GM18508 (cell line): ENCODE data around the gene TPST2.
"Not testable (repeated sequence)": the region's sequence is repeated elsewhere in the genome, so short reads cannot be mapped to it uniquely, and the experiment has no call there.

Experiments
- ATAC-seq: cut with Tn5 transposase; IDR thresholded peaks from one replicate; pipeline ENCODE4 v1.9.1; 2021; ENCODE audit warnings: moderate number of reproducible peaks; ENCODE audit not compliant: insufficient read depth, unreplicated experiment

The TPST2 gene

DNA sequence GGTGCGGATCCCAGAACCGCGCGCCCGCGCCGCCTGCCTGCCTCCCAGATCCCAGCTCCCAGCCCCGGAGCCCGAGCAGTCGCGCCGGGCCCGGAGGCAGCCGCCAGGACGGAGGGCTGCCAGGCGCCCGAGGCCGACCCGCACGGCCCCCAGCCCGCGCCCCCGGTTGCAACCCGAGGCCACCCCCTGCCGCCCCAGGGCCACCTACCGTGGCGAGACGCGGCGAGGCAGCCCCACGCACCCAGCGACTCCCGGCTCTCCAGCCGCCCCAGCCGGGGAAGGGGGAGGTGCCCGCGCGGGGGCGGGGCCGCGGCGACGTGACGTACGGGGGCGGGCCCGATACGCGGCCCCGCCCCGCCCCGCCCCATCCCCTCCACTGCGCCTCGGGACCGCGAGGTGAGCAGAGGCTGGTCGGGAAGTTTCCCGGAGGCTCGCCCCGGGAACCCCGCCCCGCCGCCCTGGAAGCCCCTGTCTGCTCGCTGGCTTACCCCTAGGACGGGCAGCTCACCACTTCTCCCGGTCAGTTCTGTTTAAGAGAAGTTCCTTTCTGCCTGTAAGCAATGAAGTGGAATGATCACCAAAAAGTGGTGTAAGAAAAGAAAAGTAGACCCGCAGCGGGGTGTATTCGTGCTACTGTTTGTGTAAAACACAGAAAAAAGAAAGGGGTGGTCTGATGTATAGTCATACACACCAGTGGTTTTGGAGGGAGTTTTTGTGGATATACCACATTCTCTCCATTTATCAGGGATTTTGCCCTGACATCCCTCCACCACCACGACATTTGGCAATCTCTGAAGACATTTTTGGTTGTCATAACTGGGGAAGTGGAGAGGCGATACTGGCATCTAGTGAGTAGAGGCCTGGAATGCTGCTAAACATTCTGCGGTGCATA, at the start of gene TPST2:
TPST2 (minus strand) TSS at position 288 of the 892 bp plus-strand sequence. CDS start 48,502 bp downstream, outside the sequence.
- no peak for ATAC-seq

DNA sequence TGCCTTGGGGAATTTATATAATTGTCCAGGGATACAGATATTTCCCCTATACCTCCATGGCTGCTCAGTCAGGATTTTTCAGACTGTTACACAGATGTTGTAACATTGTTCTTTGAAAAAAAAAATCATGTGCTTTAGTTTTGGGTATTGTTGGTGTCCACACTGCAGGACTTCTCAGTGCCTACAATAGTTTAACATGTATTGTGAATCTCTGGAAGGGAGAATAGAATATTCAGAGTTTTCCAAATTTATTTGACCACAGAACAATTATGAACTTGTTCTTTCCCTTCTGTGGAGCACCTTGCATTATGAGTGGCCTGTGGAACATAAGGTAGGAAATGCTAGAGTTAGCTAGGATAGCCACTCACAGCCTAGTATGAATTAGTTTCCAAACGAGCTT, 46.4 kb upstream of the TPST2 start:
- ATAC-seq: no peak

- no peak for ATAC-seq
Observed at GRCh38 chr22:26635117-26635516, 45.2 kb upstream of the TPST2 start.

GRCh38 chr22:26634189-26634588, 44.3 kb upstream of the TPST2 start:
- ATAC-seq: no peak

DNA sequence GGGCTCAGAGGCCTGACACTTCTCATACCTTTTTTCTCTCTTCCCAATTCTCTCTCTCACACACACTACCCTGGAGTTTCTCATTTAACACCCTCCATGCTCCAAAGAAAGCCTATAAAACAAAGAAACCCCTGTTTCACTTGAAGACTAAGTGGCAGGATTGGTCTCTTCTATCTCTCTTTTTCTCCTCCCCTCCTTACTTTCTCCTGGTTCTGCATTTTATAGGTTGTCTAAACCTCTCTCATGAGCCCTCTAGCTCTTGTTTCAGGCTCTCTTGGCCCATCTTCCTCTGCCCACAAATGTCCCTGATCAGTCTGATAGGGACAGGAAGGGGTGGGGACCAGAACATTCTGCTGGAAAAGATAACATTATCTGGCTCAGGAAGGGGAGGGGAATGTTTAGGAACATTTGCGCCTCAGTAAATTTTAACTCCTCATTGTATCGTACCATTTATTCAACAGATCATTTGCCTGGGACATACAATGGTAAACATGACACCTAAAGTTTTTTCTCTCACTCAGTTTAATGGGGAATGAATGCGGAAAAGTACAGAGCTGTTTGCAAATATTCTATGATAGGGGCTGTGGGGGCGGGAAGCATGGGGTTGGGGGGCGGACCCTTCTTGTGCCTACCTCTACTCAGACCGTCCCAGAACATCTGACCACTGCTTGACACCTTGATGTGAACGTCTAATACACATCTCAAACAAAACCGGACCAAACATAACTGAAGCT, 42.7 kb upstream of the TPST2 start:
- ATAC-seq: no peak

DNA sequence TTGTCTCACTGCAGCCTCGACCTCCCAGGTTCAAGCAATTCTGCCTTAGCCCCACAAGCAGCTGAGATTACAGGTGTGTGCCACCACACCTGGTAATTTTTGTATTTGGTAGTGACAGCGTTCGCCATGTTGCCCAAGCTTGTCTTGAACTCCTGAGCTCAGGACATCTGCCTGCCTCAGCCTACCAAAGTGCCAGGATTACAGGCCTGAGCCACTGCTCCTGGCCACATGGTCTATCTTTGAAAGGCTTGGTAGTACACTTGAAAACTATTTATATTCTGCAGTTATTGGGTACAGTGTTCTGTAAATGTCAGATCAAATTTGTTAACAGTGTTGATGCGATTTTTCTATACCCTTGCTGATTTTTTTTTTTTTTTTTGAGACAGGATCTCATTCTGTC, 41.4 kb upstream of the TPST2 start:
- ATAC-seq: no peak

DNA sequence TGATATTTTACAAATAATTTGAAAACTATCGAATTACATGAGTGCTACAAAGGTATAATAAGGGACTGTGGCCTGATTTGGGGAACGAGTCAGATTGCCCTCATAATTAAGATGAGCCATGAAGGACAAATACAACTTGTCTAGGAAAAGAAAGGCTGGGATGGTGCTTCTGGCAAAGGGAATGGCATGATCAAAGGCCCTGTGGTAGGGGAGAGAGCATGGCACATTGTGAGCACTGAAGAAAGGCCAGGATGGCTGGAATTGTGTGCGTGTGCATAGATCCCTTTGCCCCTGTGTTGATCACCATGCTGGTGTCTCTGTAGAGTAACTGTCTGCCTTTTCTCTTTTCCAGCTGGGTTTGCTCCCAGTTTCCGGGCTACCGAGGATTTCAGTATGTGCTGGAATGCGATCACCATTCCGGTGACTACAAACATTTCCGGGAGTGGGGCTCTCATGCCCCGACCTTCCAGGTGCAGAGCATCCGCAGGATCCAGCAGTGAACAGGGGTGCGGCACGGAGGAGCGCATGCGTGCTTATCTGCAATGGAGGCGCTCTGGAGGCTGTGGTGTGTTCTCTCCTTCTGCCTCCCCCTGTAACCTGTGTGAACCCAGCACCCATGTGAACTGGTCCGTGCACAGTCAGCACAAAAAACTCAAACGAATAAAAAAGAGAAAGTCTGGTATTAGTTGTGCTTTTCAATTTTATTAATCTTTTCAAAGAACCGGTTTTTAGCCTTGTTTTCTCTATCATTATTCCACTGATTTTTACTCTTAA, 40.2 kb upstream of the TPST2 start:
- no peak for ATAC-seq

GRCh38 chr22:26624803-26625202, 34.9 kb upstream of the TPST2 start:
- ATAC-seq: no peak

DNA sequence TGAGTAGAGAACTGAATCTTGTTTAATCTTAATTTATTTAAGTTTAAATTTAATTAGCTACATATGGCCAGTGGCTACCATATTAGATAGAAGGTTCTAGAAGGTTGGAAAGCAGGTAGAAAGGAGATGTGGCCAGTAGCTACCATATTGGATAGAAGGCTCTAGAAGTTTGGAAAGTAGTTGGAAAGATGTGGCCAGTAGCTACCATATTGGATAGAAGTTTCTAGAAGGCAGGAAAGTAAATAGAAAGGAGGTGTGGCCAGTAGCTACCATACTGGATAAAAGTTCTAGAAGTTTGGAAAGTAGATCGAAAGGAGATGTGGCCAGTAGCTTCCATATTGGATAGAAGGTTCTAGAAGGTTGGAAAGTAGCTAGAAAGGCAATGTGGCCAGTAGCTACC, 34.1 kb upstream of the TPST2 start:
- ATAC-seq: no peak

- ATAC-seq: no peak
Observed at GRCh38 chr22:26621663-26622062, 31.7 kb upstream of the TPST2 start, which contains the start of gene CRYBA4. TSS of gene CRYBA4 (plus strand) at chr22:26621963. CDS start at chr22:26622597, 634 bp downstream.

DNA sequence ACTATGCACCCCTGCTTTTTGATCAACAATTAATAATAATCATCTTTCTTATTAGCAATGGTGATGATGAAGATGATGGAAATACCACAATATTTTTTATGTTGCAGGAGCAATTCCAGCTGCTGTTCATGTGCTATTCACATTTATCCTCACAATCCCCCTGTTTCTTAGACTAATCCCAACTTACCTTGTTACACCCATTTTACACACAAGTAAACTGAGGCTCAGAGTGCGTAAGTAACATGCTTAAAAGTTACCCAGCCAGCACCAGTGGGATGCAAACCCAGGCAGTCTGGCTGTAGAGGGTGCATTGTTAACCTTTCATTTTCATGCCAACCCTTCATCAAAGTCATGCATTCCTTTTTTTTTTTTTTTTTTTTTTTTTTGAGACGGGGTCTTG, 30.3 kb upstream of the TPST2 start:
- ATAC-seq: no peak

GRCh38 chr22:26619510-26619909, 29.6 kb upstream of the TPST2 start:
- no peak for ATAC-seq

- no peak for ATAC-seq
Observed at GRCh38 chr22:26618455-26618854, 28.5 kb upstream of the TPST2 start.

DNA sequence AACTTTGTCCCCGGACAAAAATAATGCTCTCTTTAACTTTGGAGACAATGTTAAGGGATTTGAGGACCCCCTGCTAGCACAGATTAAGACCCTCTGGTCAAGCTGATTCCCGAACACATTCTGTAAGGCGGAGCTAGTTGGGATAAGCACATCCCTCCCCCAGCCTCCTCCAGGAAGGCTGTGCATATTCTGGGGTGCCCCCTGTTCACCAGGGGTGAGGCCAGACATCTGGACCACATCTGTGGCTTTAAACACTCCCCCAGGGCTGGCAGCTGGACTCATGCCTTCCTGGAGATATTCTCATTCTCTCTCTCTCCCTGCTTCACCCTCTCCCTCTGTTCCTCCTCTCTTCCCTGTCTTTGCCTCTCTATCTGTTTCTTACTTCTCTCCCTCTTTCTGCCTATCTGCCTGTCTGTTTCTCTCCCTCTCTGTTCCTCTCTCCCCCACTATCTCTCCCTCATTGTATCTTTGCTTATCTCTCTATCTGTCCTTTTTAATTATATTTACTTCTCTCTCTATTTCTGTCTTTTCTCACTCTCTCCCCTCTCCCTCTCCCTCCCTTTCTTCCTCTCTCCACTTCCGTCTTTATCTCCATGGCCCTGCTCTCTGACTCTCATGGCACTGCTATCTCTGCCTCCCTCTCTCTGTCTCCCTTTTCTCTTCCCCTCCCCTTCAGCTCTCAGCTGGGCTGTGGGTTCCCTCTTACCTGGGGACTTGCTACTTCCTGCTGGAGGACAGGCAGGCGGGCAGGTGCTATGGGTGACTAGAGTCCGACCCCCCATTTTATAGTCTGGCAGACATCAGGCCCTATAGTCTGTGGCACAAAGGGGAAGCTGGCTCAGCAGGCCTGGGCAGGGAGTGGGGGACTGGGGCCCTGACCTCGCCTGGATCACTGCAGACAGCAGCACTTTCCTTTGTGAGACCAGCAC, 27.6 kb upstream of the TPST2 start, which contains the start of gene CRYBB1:
CRYBB1 (minus strand) TSS at position 757 of the 929 bp plus-strand sequence. CDS start 1,708 bp downstream, outside the sequence.
- ATAC-seq: no peak

- no peak for ATAC-seq
Observed at GRCh38 chr22:26616650-26617049, 26.7 kb upstream of the TPST2 start.

- no peak for ATAC-seq
Observed at GRCh38 chr22:26615830-26616435, 26.0 kb upstream of the TPST2 start.

DNA sequence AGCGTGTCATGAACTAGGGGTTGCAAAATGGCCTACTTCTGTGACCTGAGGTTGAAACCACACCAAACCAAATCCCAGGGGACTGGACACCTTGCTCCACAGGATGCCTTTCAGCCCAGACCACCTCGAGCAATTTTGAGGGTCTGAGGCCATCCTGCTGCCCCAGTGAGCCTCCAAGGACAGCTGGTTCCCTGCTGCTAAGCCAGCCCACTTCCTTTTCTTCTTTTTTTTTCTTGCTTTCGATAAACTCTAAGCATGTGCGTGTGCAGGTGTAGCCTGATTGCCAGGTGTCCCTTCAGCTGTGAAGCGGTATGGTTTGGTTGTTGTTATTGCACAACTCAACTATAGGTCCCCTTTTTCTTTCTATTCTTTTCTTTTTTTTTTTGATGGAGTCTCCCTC, 25.2 kb upstream of the TPST2 start:
- peak; percentile 51 for ATAC-seq

DNA sequence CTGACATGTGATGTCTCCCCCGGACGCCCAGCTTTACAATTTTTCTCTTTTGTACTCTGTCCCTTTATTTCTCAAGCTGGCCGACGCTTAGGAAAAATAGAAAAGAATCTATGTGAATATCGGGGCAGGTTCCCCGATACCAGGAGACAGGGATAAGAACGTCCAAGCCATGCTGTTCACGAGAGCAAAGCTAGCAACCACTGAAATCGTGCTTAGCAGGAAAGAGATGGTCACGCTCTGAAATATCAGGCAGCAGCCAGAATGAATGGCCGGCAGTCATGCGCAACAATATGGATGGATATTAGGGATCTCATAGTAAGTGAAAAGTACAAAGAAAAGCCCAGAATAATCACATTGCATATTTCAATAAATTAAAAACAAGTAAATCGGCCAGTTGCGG, 24.4 kb upstream of the TPST2 start:
- no peak for ATAC-seq

- not testable (repeated sequence) for ATAC-seq
Observed at GRCh38 chr22:26613753-26614152, 23.8 kb upstream of the TPST2 start.
